Fibroblast of lung (primary cell): ENCODE measurements around the gene HHIPL1.

Experiments
- CTCF ChIP-seq, 2 donors: IDR thresholded peaks in 1 of 2; conservative IDR thresholded peaks in 1 of 2; 1 replicate in 1 of 2; 2 replicates in 1 of 2; pipeline ENCODE4 v1.5.1; 2011 to 2012; ENCODE audit warnings: low read length in 2 of 2, control low read depth in 1 of 2, inconsistent platforms in 1 of 2, low read depth in 1 of 2, mild to moderate bottlenecking in 1 of 2
- EZH2 ChIP-seq: IDR thresholded peaks from 2 replicates; pipeline ENCODE4 v1.5.1; 2012; ENCODE audit warnings: low read length, control low read depth, mild to moderate bottlenecking; ENCODE audit errors: missing control alignments

- TF ChIP-seq CTCF (conservative IDR thresholded peaks at IDR 0.05 in 1 of 2, IDR thresholded peaks at IDR 0.05 in 1 of 2; ENCODE audit: low read depth in 1 of 2, low read length in 2 of 2) (no peak), EZH2 (no peak)
Measured at GRCh38 chr14:99645545-99646505, 896 bp downstream of the HHIPL1 start.
